Upper lobe of left lung (tissue), 4 donors: ENCODE measurements around the gene NANOGP8.

ENCODE experiments used
- CTCF ChIP-seq, 6 experiments: fragments of 450-650 bp in 4 of 6; fragments of 200-600 bp in 2 of 6; sonication (generic) in 2 of 6; IDR thresholded peaks; one replicate each; pipeline ENCODE4 v1.5.1; 2016 to 2019; ENCODE audit warnings: antibody characterized with exemption in 6 of 6
- POLR2A ChIP-seq, 4 donors: fragments of 450-650 bp; IDR thresholded peaks; one replicate each; pipeline ENCODE4 v1.5.1; 2016 to 2017; ENCODE audit warnings: antibody characterized with exemption in 4 of 4, mild to moderate bottlenecking in 2 of 4
- POLR2AphosphoS5 ChIP-seq, 2 donors: sonication (generic); formaldehyde crosslinking; IDR thresholded peaks; one replicate each; pipeline ENCODE4 v1.5.1; 2017; ENCODE audit warnings: antibody characterized with exemption in 2 of 2

GRCh38 chr15:35087759-35088158 is 2.7 kb upstream of the NANOGP8 start:
- no peak for TF ChIP-seq POLR2AphosphoS5 (IDR thresholded peaks at IDR 0.05)
- TF ChIP-seq CTCF (IDR thresholded peaks at IDR 0.05), result no peak
- no peak for TF ChIP-seq POLR2A (IDR thresholded peaks at IDR 0.05)
